GM12878 (cell line): ENCODE data around the gene ANXA9.

Source experiments
- ATF3 ChIP-seq: IDR thresholded peaks from 2 replicates; pipeline ENCODE4 v1.6.1; 2011; ENCODE audit warnings: low read depth, mild to moderate bottlenecking, low read length, moderate library complexity, borderline replicate concordance; ENCODE audit errors: extremely low read depth
- CTCF ChIP-seq, 3 experiments: IDR thresholded peaks in 2 of 3; conservative IDR thresholded peaks in 1 of 3; 2 replicates each; pipeline ENCODE4 v1.5.1; 2011; ENCODE audit warnings: low read depth in 3 of 3, low read length in 3 of 3, mild to moderate bottlenecking in 3 of 3, control low read depth in 2 of 3, moderate library complexity in 2 of 3, inconsistent platforms in 1 of 3, mixed read lengths in 1 of 3; ENCODE audit not compliant: control insufficient read depth in 2 of 3, insufficient read depth in 1 of 3; ENCODE audit errors: extremely low read depth in 1 of 3
- EZH2 ChIP-seq: IDR thresholded peaks from 2 replicates; pipeline ENCODE4 v1.6.1; 2012; ENCODE audit warnings: low read depth, mild to moderate bottlenecking, control low read depth, inconsistent platforms, low read length, borderline replicate concordance; ENCODE audit not compliant: control insufficient read depth
- IKZF1 ChIP-seq: fragments of 450-650 bp; conservative IDR thresholded peaks from 2 replicates; pipeline ENCODE4 v1.6.1; 2017; ENCODE audit warnings: antibody characterized with exemption, mild to moderate bottlenecking
- JUNB ChIP-seq: IDR thresholded peaks from 2 replicates; pipeline ENCODE4 v1.6.1; 2016; ENCODE audit warnings: antibody characterized with exemption, mild to moderate bottlenecking
- NFYA ChIP-seq: IDR thresholded peaks from 2 replicates; pipeline ENCODE4 v1.6.1; 2011; ENCODE audit warnings: low read depth, mild to moderate bottlenecking, low read length, improper control_type of control experiment, borderline replicate concordance
- NR2C1 ChIP-seq: fragments of 450-650 bp; IDR thresholded peaks from 2 replicates; pipeline ENCODE4 v1.6.1; 2017; ENCODE audit warnings: antibody characterized with exemption, mild to moderate bottlenecking, moderate library complexity
- POLR2A ChIP-seq: IDR thresholded peaks from 2 replicates; pipeline ENCODE4 v1.6.1; 2011; ENCODE audit warnings: low read depth, mild to moderate bottlenecking, low read length
- RBBP5 ChIP-seq: fragments of 200-600 bp; sonication (generic); conservative IDR thresholded peaks from 2 replicates; pipeline ENCODE4 v1.6.1; 2016
- RFX5 ChIP-seq: IDR thresholded peaks from 2 replicates; pipeline ENCODE4 v1.6.1; 2011; ENCODE audit warnings: low read depth, low read length, improper control_type of control experiment
- SUPT20H ChIP-seq: IDR thresholded peaks from 2 replicates; pipeline ENCODE4 v1.6.1; 2011; ENCODE audit warnings: low read depth, mild to moderate bottlenecking, low read length, moderate library complexity, borderline replicate concordance; ENCODE audit not compliant: control insufficient read depth

DNA sequence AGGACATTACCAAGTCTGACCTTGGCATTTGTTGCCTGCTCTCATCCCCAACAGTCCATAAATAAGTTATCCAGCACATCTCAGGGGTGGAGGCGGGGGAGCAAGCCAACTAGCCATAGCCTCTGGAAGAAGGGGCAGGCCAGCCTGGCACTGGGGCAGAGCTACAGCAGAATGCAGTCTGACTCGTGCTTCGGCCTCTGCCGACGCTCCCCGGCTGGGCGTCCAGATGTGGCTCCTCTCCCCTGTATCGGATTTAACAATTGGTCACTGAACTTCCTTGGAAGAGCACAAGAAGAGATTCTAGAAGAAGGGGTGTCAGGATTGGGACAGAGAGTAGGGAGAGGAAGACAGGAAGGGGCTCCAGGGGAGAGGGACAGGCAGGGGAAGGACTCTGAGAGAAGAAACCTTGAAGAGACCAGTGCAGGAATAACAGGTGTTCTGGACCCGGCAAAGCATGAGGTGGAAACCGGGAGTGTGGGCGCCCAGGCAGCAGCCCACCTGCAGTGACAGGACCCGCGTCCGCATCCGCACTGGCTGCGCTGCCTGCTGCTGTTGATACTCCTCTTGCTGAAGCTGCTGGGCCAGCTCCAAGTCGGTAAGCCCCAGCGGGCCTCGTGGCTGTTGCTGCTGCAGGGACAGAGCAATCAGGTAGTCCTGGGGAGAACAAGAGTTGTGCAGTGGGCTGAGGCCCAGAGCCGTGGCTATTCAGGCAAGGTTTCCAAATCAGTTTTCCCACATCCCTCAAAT, 15.2 kb downstream of the ANXA9 start:
- TF ChIP-seq CTCF (IDR thresholded peaks at IDR 0.05 in 2 of 3, conservative IDR thresholded peaks at IDR 0.05 in 1 of 3; ENCODE audit: control insufficient read depth in 2 of 3, extremely low read depth in 1 of 3, insufficient read depth in 1 of 3, low read depth in 3 of 3, low read length in 3 of 3) (no peak), NFYA (no peak), IKZF1 (no peak), EZH2 (no peak), POLR2A (no peak), JUNB (no peak), NR2C1 (no peak), SUPT20H (no peak), RFX5 (no peak), RBBP5 (no peak), ATF3 (no peak)
